SIG-M5 (cell line): ENCODE results near the gene KCNQ5.

ENCODE experiments used
- DNase-seq: peaks from one replicate; lab custom pipeline; 2025; lab: John Stamatoyannopoulos, UW

Gene KCNQ5

GRCh38 chr6:72911463-72912155 lies 289.7 kb downstream of the KCNQ5 start:
- no peak for DNase-seq

- no peak for DNase-seq
These were observed 291.9 kb downstream of the KCNQ5 start for GRCh38 chr6:72913797-72914196.

- DNase-seq = no peak
These were observed 294.4 kb downstream of the KCNQ5 start for GRCh38 chr6:72916298-72916697.

- no peak for DNase-seq
These were observed 295.0 kb downstream of the KCNQ5 start for GRCh38 chr6:72916906-72917305.

- no peak for DNase-seq
These were observed 300.5 kb downstream of the KCNQ5 start for GRCh38 chr6:72922401-72922800.

GRCh38 chr6:72925136-72925535 lies 303.3 kb downstream of the KCNQ5 start:
- DNase-seq = no peak

GRCh38 chr6:72930556-72931132 lies 308.8 kb downstream of the KCNQ5 start:
- no peak for DNase-seq

- no peak for DNase-seq
These were observed 309.5 kb downstream of the KCNQ5 start for GRCh38 chr6:72931325-72931887.

- DNase-seq = no peak
These were observed 311.4 kb downstream of the KCNQ5 start for GRCh38 chr6:72933233-72933632.

- DNase-seq = no peak
These were observed 315.1 kb downstream of the KCNQ5 start for GRCh38 chr6:72936766-72937559.

GRCh38 chr6:72938104-72938503 lies 316.2 kb downstream of the KCNQ5 start:
- DNase-seq = no peak

- no peak for DNase-seq
These were observed 317.1 kb downstream of the KCNQ5 start for GRCh38 chr6:72939004-72939403.

GRCh38 chr6:72940265-72940664 lies 318.4 kb downstream of the KCNQ5 start:
- no peak for DNase-seq

GRCh38 chr6:72941263-72941662 lies 319.4 kb downstream of the KCNQ5 start:
- DNase-seq = no peak

GRCh38 chr6:72941751-72942150 lies 319.9 kb downstream of the KCNQ5 start:
- DNase-seq = no peak

GRCh38 chr6:72943699-72944098 lies 321.8 kb downstream of the KCNQ5 start:
- no peak for DNase-seq

- DNase-seq = no peak
These were observed 322.8 kb downstream of the KCNQ5 start for GRCh38 chr6:72944660-72945059.

- no peak for DNase-seq
These were observed 324.9 kb downstream of the KCNQ5 start for GRCh38 chr6:72946774-72947173.

- no peak for DNase-seq
These were observed 325.7 kb downstream of the KCNQ5 start for GRCh38 chr6:72947534-72947933.

GRCh38 chr6:72948153-72948552 lies 326.3 kb downstream of the KCNQ5 start:
- no peak for DNase-seq

- DNase-seq = no peak
These were observed 328.4 kb downstream of the KCNQ5 start for GRCh38 chr6:72950114-72950860.
